ENCODE measurements around the gene PSMB2.

The PSMB2 gene

DNA sequence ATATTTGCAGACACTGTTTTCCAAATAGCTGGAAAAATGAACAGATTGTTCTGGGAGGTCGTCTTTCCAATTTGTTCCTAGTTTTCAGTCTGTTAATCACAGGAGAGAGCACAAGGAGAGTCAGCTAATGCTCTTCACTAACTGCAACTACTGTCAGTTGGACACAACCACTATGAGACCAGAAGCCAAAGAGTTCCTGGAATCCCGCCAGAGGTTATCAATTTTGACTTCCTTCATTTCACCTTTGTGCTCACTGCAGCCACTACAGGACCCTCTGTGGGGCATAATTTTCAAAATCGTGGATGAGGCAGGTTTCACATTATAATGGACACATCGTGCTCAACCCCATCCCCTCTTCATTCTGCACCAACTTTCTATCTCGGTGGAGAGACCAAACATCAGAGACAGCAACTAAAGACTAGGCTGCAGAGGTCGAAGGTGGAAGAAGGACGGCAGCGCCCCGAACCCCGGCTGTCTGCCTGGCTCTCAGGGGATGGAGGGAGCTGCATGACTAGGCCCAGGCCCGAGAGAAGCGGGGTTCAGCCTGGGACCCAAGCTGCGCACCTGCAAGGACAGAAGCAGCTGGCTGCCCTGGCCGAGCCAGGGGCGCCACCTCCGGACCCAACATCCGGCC is 84.7 kb downstream of the PSMB2 start:
- no peak for DNase-seq (ENCODE audit: low read depth in 2 of 2)

DNA sequence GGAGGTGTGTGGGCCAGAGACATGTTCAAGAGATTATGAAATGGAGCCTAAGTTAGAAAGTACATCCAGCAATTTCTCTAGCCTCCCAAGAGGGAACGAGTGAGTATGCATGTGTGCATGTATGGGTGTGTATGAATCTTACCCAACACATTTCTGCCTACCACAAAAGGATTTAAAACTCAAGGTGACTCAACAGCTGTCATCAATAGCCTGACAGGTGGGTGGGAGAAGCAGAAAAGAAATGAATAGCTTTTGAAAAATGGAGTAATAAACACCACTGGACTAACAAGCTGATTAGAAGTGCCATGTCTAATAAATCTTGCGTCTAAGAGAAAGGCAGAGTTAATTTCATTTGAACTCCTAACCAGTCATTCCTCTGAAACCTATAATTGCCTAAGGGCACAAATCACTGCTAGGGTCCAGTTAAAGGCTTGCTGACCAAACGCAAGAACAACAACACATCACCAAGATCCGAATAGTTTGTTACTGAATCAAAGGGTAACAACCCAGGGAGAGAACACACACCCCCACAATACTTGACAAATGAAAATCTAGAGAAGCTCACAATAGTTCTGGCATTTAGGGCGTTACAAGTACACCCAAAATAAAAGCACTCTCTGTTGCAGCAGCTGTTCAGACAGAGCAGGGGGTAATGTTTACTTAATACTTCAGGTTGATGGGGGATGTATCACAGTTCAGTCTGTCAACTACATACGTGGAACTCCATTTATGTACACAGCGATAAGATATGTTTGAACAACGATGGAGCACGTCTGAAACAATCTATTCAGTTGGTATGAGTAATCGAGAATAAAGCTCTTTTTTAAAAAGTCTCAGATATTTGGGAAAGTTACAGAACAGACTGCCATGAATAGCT is 85.5 kb downstream of the PSMB2 start:
- no peak for DNase-seq (ENCODE audit: low read depth in 2 of 2)

DNA sequence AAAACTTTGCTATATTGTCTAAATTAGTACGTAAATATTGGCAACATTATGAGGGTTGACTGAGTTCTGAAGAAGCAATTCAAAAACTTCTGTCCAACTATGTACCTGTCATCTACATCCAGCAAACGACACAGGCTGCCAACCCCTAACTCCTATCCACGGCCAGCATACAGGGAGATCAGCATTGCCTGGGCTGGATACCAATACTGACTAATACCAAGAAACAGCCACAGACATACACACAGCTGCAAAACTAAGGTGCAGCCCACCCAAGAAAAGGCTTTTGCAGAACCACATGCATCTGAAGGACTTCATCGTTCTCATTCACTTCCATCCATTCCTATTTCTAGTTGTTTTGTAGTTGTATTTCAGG is 86.1 kb downstream of the PSMB2 start:
- DNase-seq (ENCODE audit: low read depth in 2 of 2): no peak

GRCh38 chr1:35554266-35555211 is 86.8 kb downstream of the PSMB2 start:
- no peak for DNase-seq (ENCODE audit: low read depth in 2 of 2)

GRCh38 chr1:35553851-35554250 is 87.5 kb downstream of the PSMB2 start:
- DNase-seq (ENCODE audit: low read depth in 2 of 2): no peak

All from fibroblast of skin of left biceps (primary cell).